ENCODE measurements around the gene TCF12. TPM values are rescaled to one million over a fixed set of nuclear protein-coding genes. Genes with fewer than 3 reads are reported as not detected.

TCF12 gene
- total RNA-seq, 4 donors from 2014 or later = 105 to 446 (median 180) TPM

GRCh38 chr15:56973463-56973862 lies 55.0 kb downstream of the TCF12 start:
- TF ChIP-seq CTCF (IDR thresholded peaks at IDR 0.05) (no peak), EP300 (IDR thresholded peaks at IDR 0.05; ENCODE audit: low read depth) (no peak), POLR2A (IDR thresholded peaks at IDR 0.05) (no peak), POLR2AphosphoS5 (IDR thresholded peaks at IDR 0.05) (no peak)
- intact Hi-C loops (cut with DNase I; ENCODE audit: low total_unique reads) (no loop called here), in situ Hi-C loops (cut with MboI; ENCODE audit: low pct_ligation_motif_present in 1 of 4, low pct_unique_long_range_greater_than_20kb in 1 of 4, low sequenced_read_pairs in 3 of 4) (no loop called here)
- H3K9me3 ChIP-seq = no peaks in the 10 kb centered on the region
- DNase-seq = no peak
- H3K4me1 ChIP-seq = peaks cover 0 to 52% (median 29%) of the 10 kb centered on the region in 4 donors
- no peaks in the 10 kb centered on the region for H3K27me3 ChIP-seq
- 88 to 100% methylated on average over 1 of the region's 1 CpG for WGBS, 2 donors (ENCODE audit: low coverage in 1 of 2)
- H3K36me3 ChIP-seq = no peaks in the 10 kb centered on the region
- no peak overlapping the region for H3K4me3 ChIP-seq
- H3K27ac ChIP-seq = no peak overlapping the region

- no peak overlapping the region for H3K27ac ChIP-seq
- peaks cover 6 to 35% (median 18%) of the 10 kb centered on the region in 4 donors for H3K4me1 ChIP-seq
- 88 to 90% methylated on average over 5 to 9 of the region's 9 CpGs for WGBS, 2 donors (ENCODE audit: low coverage in 1 of 2)
- H3K4me3 ChIP-seq = no peak overlapping the region
- H3K27me3 ChIP-seq = no peaks in the 10 kb centered on the region
- no peak for TF ChIP-seq EP300 (IDR thresholded peaks at IDR 0.05; ENCODE audit: low read depth)
- TF ChIP-seq CTCF (IDR thresholded peaks at IDR 0.05) = no peak
- TF ChIP-seq POLR2AphosphoS5 (IDR thresholded peaks at IDR 0.05) = no peak
- TF ChIP-seq POLR2A (IDR thresholded peaks at IDR 0.05) = no peak
- in situ Hi-C loops (cut with MboI; ENCODE audit: low pct_ligation_motif_present in 1 of 4, low pct_unique_long_range_greater_than_20kb in 1 of 4, low sequenced_read_pairs in 3 of 4) = no loop called here
- intact Hi-C loops (cut with DNase I; ENCODE audit: low total_unique reads) = no loop called here
- H3K36me3 ChIP-seq = no peaks in the 10 kb centered on the region
- DNase-seq = no peak
- no peaks in the 10 kb centered on the region for H3K9me3 ChIP-seq
Observed at GRCh38 chr15:56977232-56977631, 58.8 kb downstream of the TCF12 start.

- Histone ChIP-seq H3K27ac (no peak overlapping the region), H3K27me3 (no peaks in the 10 kb centered on the region), H3K4me3 (no peak overlapping the region), H3K4me1 (peaks cover 6 to 25% (median 19%) of the 10 kb centered on the region in 4 donors), H3K9me3 (no peaks in the 10 kb centered on the region), H3K36me3 (no peaks in the 10 kb centered on the region)
- intact Hi-C loops (cut with DNase I; ENCODE audit: low total_unique reads) (no loop called here), in situ Hi-C loops (cut with MboI; ENCODE audit: low pct_ligation_motif_present in 1 of 4, low pct_unique_long_range_greater_than_20kb in 1 of 4, low sequenced_read_pairs in 3 of 4) (no loop called here)
- DNase-seq = no peak
- 59 to 65% methylated on average over 2 of the region's 2 CpGs for WGBS, 2 donors (ENCODE audit: low coverage in 1 of 2)
- no peak for TF ChIP-seq CTCF (IDR thresholded peaks at IDR 0.05)
Observed at GRCh38 chr15:56978898-56979662, 60.6 kb downstream of the TCF12 start.

GRCh38 chr15:56980473-56980872 lies 62.0 kb downstream of the TCF12 start:
- TF ChIP-seq POLR2AphosphoS5 (IDR thresholded peaks at IDR 0.05) (no peak), CTCF (IDR thresholded peaks at IDR 0.05) (no peak), POLR2A (IDR thresholded peaks at IDR 0.05) (no peak), EP300 (IDR thresholded peaks at IDR 0.05; ENCODE audit: low read depth) (no peak)
- Histone ChIP-seq H3K27me3 (no peaks in the 10 kb centered on the region), H3K4me1 (peaks cover 11 to 37% (median 22%) of the 10 kb centered on the region in 4 donors), H3K9me3 (no peaks in the 10 kb centered on the region), H3K4me3 (no peak overlapping the region), H3K27ac (no peak overlapping the region), H3K36me3 (no peaks in the 10 kb centered on the region)
- intact Hi-C loops (cut with DNase I; ENCODE audit: low total_unique reads) = no loop called here
- in situ Hi-C loops (cut with MboI; ENCODE audit: low pct_ligation_motif_present in 1 of 4, low pct_unique_long_range_greater_than_20kb in 1 of 4, low sequenced_read_pairs in 3 of 4) = no loop called here
- 94 to 96% methylated on average over 3 of the region's 3 CpGs for WGBS, 2 donors (ENCODE audit: low coverage in 1 of 2)
- no peak for DNase-seq

All from transverse colon (tissue), 4 donors.